ENCODE measurements around the gene MIA2. TPM values are rescaled to one million over a fixed set of nuclear protein-coding genes. Genes with fewer than 3 reads are reported as not detected.
"Not testable (repeated sequence)": the region's sequence is repeated elsewhere in the genome, so short reads cannot be mapped to it uniquely, and the experiment has no call there.

The MIA2 gene
- total and polyA plus RNA-seq, 2 donors from 2014 or later = 63.2 to 65.6 TPM

- FAIRE-seq = no peak
- TF ChIP-seq CTCF (IDR thresholded peaks at IDR 0.05; ENCODE audit: borderline replicate concordance, extremely low read depth, insufficient read depth) = no peak
Measured at GRCh38 chr14:39289523-39289922, 55.8 kb downstream of the MIA2 start.

GRCh38 chr14:39291701-39292100 is 58.0 kb downstream of the MIA2 start:
- intact Hi-C loops (cut with DNase I) = no loop called here
- no peak for TF ChIP-seq CTCF (IDR thresholded peaks at IDR 0.05; ENCODE audit: borderline replicate concordance, extremely low read depth, insufficient read depth)
- no peaks in the 10 kb centered on the region for H3K9me3 ChIP-seq (ENCODE audit: control insufficient read depth in 2 of 3, insufficient read depth in 1 of 3, low read length in 3 of 3)
- no peaks in the 10 kb centered on the region for H3K4me1 ChIP-seq (ENCODE audit: control insufficient read depth in 2 of 3, insufficient read depth in 2 of 3, low read depth in 1 of 3, low read length in 3 of 3)
- no peak overlapping the region for H3K9ac ChIP-seq (ENCODE audit: low read length in 3 of 3)
- FAIRE-seq = no peak
- no peaks in the 10 kb centered on the region for H3K27me3 ChIP-seq (ENCODE audit: control insufficient read depth, insufficient read depth, low read length)
- H3K36me3 ChIP-seq (ENCODE audit: control insufficient read depth in 2 of 3, insufficient read depth in 3 of 3, low read length in 3 of 3) = peaks cover 2 to 31% (median 4%) of the 10 kb centered on the region in 3 donors
- no peak for DNase-seq
- H3K27ac ChIP-seq (ENCODE audit: low read depth in 2 of 2, low read length in 2 of 2) = no peak overlapping the region
- no peak overlapping the region for H3K4me3 ChIP-seq (ENCODE audit: low read length in 3 of 3)

More at GRCh38 chr14:39289523-39289922, 55.8 kb downstream of the MIA2 start:
- Histone ChIP-seq H3K4me3 (ENCODE audit: low read length in 3 of 3) (no peak overlapping the region), H3K4me1 (ENCODE audit: control insufficient read depth in 2 of 3, insufficient read depth in 2 of 3, low read depth in 1 of 3, low read length in 3 of 3) (no peaks in the 10 kb centered on the region), H3K36me3 (ENCODE audit: control insufficient read depth in 2 of 3, insufficient read depth in 3 of 3, low read length in 3 of 3) (peaks cover 2 to 19% (median 2%) of the 10 kb centered on the region in 3 donors), H3K27me3 (ENCODE audit: control insufficient read depth, insufficient read depth, low read length) (no peaks in the 10 kb centered on the region), H3K9ac (ENCODE audit: low read length in 3 of 3) (no peak overlapping the region), H3K27ac (ENCODE audit: low read depth in 2 of 2, low read length in 2 of 2) (no peak overlapping the region), H3K9me3 (ENCODE audit: control insufficient read depth in 2 of 3, insufficient read depth in 1 of 3, low read length in 3 of 3) (no peaks in the 10 kb centered on the region)
- DNase-seq = no peak
- intact Hi-C loops (cut with DNase I) = no loop called here

- Histone ChIP-seq H3K36me3 (ENCODE audit: control insufficient read depth in 2 of 3, insufficient read depth in 3 of 3, low read length in 3 of 3) (peaks cover 2 to 32% (median 6%) of the 10 kb centered on the region in 3 donors), H3K27ac (ENCODE audit: low read depth in 2 of 2, low read length in 2 of 2) (no peak overlapping the region), H3K4me1 (ENCODE audit: control insufficient read depth in 2 of 3, insufficient read depth in 2 of 3, low read depth in 1 of 3, low read length in 3 of 3) (no peaks in the 10 kb centered on the region), H3K9me3 (ENCODE audit: control insufficient read depth in 2 of 3, insufficient read depth in 1 of 3, low read length in 3 of 3) (no peaks in the 10 kb centered on the region), H3K27me3 (ENCODE audit: control insufficient read depth, insufficient read depth, low read length) (no peaks in the 10 kb centered on the region), H3K9ac (ENCODE audit: low read length in 3 of 3) (no peak overlapping the region), H3K4me3 (ENCODE audit: low read length in 3 of 3) (no peak overlapping the region)
- no peak for TF ChIP-seq CTCF (IDR thresholded peaks at IDR 0.05; ENCODE audit: borderline replicate concordance, extremely low read depth, insufficient read depth)
- peak; percentile 41 for FAIRE-seq
- intact Hi-C loops (cut with DNase I) = no loop called here
- no peak for DNase-seq
Measured at GRCh38 chr14:39293629-39294028, 59.9 kb downstream of the MIA2 start.

- intact Hi-C loops (cut with DNase I); H3K9me3 ChIP-seq (ENCODE audit: control insufficient read depth in 2 of 3, insufficient read depth in 1 of 3, low read length in 3 of 3); H3K9ac ChIP-seq (ENCODE audit: low read length in 3 of 3); H3K27ac ChIP-seq (ENCODE audit: low read depth in 2 of 2, low read length in 2 of 2); DNase-seq; FAIRE-seq; H3K4me3 ChIP-seq (ENCODE audit: low read length in 3 of 3); H3K4me1 ChIP-seq (ENCODE audit: control insufficient read depth in 2 of 3, insufficient read depth in 2 of 3, low read depth in 1 of 3, low read length in 3 of 3); H3K27me3 ChIP-seq (ENCODE audit: control insufficient read depth, insufficient read depth, low read length): not testable (repeated sequence)
- peaks cover 0 to 13% (median 6%) of the 10 kb centered on the region in 3 donors for H3K36me3 ChIP-seq (ENCODE audit: control insufficient read depth in 2 of 3, insufficient read depth in 3 of 3, low read length in 3 of 3)
Measured at GRCh38 chr14:39300389-39300788, 66.7 kb downstream of the MIA2 start.

Data from kidney (tissue), 14 donors.